H1 (cell line): Measurements from ENCODE around the gene TSPAN15.

ENCODE experiments used
- ASH2L ChIP-seq: fragments of 200-600, 300-600 bp; sonication (generic); IDR thresholded peaks from one replicate; pipeline ENCODE4 v1.7.1; 2017; ENCODE audit warnings: low read length
- EGR1 ChIP-seq: IDR thresholded peaks from 2 replicates; pipeline ENCODE4 v1.6.1; 2011; ENCODE audit warnings: low read depth, low read length, borderline replicate concordance
- EZH2 ChIP-seq: fragments of 200-600 bp; sonication (generic); IDR thresholded peaks from 2 replicates; pipeline ENCODE4 v1.7.1; 2012; ENCODE audit warnings: low read depth, mild to moderate bottlenecking, moderate library complexity, low read length, inconsistent platforms; ENCODE audit not compliant: severe bottlenecking
- MAFK ChIP-seq: IDR thresholded peaks from 2 replicates; pipeline ENCODE4 v1.6.1; 2012; ENCODE audit warnings: low read depth, mild to moderate bottlenecking, improper control_type of control experiment, low read length
- POLR2A ChIP-seq, 2 experiments: IDR thresholded peaks; 1 replicate in 1 of 2; 2 replicates in 1 of 2; pipeline ENCODE4 v1.6.1; 2011; ENCODE audit warnings: low read depth in 2 of 2, low read length in 2 of 2, mild to moderate bottlenecking in 2 of 2; ENCODE audit errors: control extremely low read depth in 1 of 2
- SP1 ChIP-seq: IDR thresholded peaks from 2 replicates; pipeline ENCODE4 v1.6.1; 2011; ENCODE audit warnings: low read depth, low read length
- TBP ChIP-seq: IDR thresholded peaks from 2 replicates; pipeline ENCODE4 v1.6.1; 2011; ENCODE audit warnings: low read depth, low read length, improper control_type of control experiment
- TEAD4 ChIP-seq: IDR thresholded peaks from 2 replicates; pipeline ENCODE4 v1.6.1; 2012; ENCODE audit warnings: low read depth, low read length, inconsistent platforms, mixed read lengths
- TF ChIP-seq, protein P1 (sequence below), 3 experiments: IDR thresholded peaks; 1 replicate in 2 of 3; 2 replicates in 1 of 3; pipeline versions ENCODE4 v1.5.1 to v1.6.1; 2011; ENCODE audit warnings: low read length in 3 of 3, mild to moderate bottlenecking in 3 of 3, inconsistent platforms in 2 of 3, low read depth in 1 of 3, moderate library complexity in 1 of 3; ENCODE audit not compliant: insufficient read depth in 1 of 3; ENCODE audit errors: control extremely low read depth in 1 of 3
- TF ChIP-seq, protein P2 (sequence below): IDR thresholded peaks from 2 replicates; pipeline ENCODE4 v1.6.1; 2011; ENCODE audit warnings: low read depth, mild to moderate bottlenecking, low read length; ENCODE audit not compliant: insufficient read depth
- TF ChIP-seq, protein P3 (sequence below): IDR thresholded peaks from 2 replicates; pipeline ENCODE4 v1.6.1; 2011; ENCODE audit warnings: low read length, improper control_type of control experiment

DNA sequence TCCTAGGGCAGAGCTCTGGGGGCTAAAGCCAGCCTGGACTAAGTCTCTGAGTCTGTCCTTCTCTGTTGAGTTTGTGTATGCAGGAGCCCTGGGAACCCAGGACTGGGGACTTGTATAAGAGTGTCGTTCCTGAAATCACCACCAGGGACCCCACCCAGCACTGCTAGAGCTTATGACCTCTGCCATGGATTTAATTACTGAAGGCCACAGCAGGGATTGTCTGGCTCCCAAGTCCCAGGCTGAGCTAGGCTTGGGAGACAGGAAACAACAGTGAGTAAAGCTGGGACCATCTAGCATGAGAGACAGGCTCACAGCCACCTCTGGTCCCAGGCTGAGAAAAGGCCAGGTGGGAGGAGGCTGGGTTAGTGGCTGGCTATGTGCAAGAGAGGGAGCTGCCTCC lies 1.4 kb upstream of the TSPAN15 start:
- TF ChIP-seq TEAD4 (no peak), EGR1 (no peak), SP1 (no peak), POLR2A (IDR thresholded peaks at IDR 0.05; ENCODE audit: control extremely low read depth in 1 of 2, low read depth in 2 of 2, low read length in 2 of 2) (no peak), ASH2L (no peak), MAFK (no peak), EZH2 (no peak), TBP (no peak)
- TF ChIP-seq, protein P1, sequence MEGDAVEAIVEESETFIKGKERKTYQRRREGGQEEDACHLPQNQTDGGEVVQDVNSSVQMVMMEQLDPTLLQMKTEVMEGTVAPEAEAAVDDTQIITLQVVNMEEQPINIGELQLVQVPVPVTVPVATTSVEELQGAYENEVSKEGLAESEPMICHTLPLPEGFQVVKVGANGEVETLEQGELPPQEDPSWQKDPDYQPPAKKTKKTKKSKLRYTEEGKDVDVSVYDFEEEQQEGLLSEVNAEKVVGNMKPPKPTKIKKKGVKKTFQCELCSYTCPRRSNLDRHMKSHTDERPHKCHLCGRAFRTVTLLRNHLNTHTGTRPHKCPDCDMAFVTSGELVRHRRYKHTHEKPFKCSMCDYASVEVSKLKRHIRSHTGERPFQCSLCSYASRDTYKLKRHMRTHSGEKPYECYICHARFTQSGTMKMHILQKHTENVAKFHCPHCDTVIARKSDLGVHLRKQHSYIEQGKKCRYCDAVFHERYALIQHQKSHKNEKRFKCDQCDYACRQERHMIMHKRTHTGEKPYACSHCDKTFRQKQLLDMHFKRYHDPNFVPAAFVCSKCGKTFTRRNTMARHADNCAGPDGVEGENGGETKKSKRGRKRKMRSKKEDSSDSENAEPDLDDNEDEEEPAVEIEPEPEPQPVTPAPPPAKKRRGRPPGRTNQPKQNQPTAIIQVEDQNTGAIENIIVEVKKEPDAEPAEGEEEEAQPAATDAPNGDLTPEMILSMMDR (IDR thresholded peaks at IDR 0.05; ENCODE audit: control extremely low read depth in 1 of 3, insufficient read depth in 1 of 3, low read depth in 1 of 3, low read length in 3 of 3), result peak; percentile 53 to 79 (median 59)
- TF ChIP-seq, protein P2, sequence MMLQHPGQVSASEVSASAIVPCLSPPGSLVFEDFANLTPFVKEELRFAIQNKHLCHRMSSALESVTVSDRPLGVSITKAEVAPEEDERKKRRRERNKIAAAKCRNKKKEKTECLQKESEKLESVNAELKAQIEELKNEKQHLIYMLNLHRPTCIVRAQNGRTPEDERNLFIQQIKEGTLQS, result no peak
- TF ChIP-seq, protein P3, sequence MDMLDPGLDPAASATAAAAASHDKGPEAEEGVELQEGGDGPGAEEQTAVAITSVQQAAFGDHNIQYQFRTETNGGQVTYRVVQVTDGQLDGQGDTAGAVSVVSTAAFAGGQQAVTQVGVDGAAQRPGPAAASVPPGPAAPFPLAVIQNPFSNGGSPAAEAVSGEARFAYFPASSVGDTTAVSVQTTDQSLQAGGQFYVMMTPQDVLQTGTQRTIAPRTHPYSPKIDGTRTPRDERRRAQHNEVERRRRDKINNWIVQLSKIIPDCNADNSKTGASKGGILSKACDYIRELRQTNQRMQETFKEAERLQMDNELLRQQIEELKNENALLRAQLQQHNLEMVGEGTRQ, result no peak
